SK-N-MC (cell line): Measurements from ENCODE around the gene ARL5C.
A peak's percentile ranks its signal among the peaks of the same experiment; 100 is the strongest.

Experiments used
- EZH2 ChIP-seq: fragments of 200-600 bp; sonication (generic); IDR thresholded peaks from one replicate; pipeline ENCODE4 v1.6.1; 2017; ENCODE audit warnings: antibody characterized with exemption
- FOXP2 ChIP-seq: optimal IDR thresholded peaks from 2 replicates; pipeline ENCODE3; 2011; ENCODE audit warnings: mild to moderate bottlenecking, moderate library complexity; ENCODE audit not compliant: insufficient read depth; ENCODE audit errors: extremely low read length, control extremely low read depth
- POLR2AphosphoS5 ChIP-seq: IDR thresholded peaks from 2 replicates; pipeline ENCODE4 v1.6.1; 2012; ENCODE audit warnings: mild to moderate bottlenecking, low read depth, low read length, borderline replicate concordance

GRCh38 chr17:39132192-39132610 lies 33.8 kb downstream of the ARL5C start:
- TF ChIP-seq EZH2 = no peak
- TF ChIP-seq POLR2AphosphoS5 = peak; percentile 43; the same call in 1 of the 2 replicates
- no peak for TF ChIP-seq FOXP2
